Fibroblast of pulmonary artery (primary cell): ENCODE data around the gene LMO2.
"Not testable (repeated sequence)": the region's sequence is repeated elsewhere in the genome, so short reads cannot be mapped to it uniquely, and the experiment has no call there.

Experiments
- DNase-seq: peaks from one replicate; pipeline ENCODE4 v3.0.0-alpha.2; 2010; ENCODE audit warnings: low read depth
- H3K4me3 ChIP-seq: replicated peaks from 2 replicates; pipeline ENCODE4 v1.5.1; 2011; ENCODE audit warnings: low read depth, mild to moderate bottlenecking, control low read depth, low read length, moderate library complexity
- TF ChIP-seq, protein P1 (sequence below): IDR thresholded peaks from 2 replicates; pipeline ENCODE4 v1.5.1; 2011; ENCODE audit warnings: mild to moderate bottlenecking, control low read depth, low read length, inconsistent platforms; ENCODE audit errors: missing control alignments

The LMO2 gene

DNA sequence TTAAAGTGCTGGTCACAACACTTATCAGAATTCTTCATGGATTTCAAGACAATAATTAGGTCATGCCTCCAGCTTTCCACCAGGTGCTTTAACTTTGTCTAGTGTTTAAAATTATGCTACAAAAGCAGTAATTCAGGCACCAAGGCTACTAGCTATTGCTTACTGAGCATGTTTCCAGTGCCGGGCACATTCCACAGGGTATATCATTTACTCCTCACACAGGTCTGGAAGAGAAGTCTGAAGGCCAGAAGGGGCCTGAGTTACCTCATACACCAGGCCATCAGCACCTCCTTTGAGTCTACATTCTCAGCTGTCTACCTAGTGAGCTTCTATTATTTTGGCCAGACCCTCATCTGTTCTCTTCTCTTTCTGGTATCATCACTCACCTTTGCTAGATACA is 41.7 kb upstream of the LMO2 start:
- TF ChIP-seq, protein P1, sequence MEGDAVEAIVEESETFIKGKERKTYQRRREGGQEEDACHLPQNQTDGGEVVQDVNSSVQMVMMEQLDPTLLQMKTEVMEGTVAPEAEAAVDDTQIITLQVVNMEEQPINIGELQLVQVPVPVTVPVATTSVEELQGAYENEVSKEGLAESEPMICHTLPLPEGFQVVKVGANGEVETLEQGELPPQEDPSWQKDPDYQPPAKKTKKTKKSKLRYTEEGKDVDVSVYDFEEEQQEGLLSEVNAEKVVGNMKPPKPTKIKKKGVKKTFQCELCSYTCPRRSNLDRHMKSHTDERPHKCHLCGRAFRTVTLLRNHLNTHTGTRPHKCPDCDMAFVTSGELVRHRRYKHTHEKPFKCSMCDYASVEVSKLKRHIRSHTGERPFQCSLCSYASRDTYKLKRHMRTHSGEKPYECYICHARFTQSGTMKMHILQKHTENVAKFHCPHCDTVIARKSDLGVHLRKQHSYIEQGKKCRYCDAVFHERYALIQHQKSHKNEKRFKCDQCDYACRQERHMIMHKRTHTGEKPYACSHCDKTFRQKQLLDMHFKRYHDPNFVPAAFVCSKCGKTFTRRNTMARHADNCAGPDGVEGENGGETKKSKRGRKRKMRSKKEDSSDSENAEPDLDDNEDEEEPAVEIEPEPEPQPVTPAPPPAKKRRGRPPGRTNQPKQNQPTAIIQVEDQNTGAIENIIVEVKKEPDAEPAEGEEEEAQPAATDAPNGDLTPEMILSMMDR = no peak

DNA sequence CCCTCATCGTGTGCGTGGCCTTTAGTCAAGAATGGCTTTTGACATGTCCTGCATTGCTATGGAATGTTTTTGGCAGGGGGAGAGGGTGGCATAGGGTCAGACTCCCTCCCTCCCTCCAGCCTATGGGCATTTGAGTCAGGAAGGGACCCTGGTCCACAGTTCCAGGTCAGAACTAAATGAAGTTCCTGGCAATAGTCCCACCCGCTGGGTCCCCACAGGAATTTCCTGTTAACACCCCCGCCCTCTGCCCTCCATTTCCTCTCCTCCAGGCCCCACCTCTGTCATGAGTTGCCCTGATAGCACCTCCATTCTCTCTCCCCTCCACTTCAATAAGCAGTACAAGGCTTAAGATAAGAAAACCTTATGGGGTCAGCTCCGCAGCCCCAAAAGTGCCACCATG is 40.8 kb upstream of the LMO2 start:
- DNase-seq = no peak
- no peak overlapping the region for H3K4me3 ChIP-seq
- TF ChIP-seq, protein P1 = no peak

More for the DNA sequence above, 41.7 kb upstream of the LMO2 start:
- DNase-seq = no peak
- no peak overlapping the region for H3K4me3 ChIP-seq

DNA sequence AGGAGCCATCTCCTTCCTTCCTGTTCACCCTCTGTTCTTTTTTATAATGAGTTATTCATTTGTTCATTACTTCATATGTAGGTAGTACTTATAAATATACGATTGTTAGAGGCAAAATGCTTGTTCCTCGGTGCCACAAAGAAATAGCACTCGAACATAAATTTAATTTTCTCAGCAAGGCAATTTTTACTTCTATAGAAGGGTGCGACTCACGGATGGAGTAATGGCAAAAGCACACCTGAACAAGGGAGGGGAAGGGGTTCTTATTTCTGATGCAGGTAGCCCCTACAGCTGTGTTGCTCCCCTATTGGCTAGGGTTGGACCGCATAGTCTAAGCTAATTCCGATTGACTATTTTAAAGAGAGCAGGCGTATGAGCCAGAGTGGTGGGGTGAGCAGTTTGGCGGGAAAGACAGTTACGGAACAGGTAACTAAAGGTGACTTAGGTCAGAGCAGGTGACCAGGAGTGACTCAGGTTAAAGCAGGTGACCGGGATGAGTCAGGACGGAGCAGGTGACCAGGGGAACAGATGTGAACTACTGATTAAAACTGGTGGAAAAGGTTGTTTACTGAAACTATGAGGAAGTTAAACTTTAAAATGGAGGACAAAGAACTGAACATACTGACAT is 40.0 kb upstream of the LMO2 start:
- DNase-seq, H3K4me3 ChIP-seq: not testable (repeated sequence)

DNA sequence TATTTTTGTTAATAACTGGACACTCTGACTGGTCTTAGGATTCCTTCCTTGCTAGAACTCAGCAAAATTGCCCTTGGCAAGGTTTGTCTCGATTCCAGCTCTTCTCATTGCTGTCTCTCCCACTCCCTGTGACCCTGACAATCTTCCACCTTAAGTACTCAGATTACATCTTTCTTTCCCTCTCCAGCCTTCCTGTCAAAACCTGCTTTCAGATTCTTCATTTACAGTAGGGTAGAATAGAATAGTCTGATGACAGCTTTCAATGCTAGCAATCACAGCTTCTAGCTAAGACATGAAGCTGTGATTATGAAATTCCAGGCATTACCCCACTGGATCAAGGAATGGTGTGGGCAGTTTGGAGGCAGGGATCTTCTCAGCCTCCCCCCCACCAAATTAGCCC is 39.2 kb upstream of the LMO2 start:
- H3K4me3 ChIP-seq = no peak overlapping the region
- TF ChIP-seq, protein P1 = no peak
- peak; percentile 26 for DNase-seq

DNA sequence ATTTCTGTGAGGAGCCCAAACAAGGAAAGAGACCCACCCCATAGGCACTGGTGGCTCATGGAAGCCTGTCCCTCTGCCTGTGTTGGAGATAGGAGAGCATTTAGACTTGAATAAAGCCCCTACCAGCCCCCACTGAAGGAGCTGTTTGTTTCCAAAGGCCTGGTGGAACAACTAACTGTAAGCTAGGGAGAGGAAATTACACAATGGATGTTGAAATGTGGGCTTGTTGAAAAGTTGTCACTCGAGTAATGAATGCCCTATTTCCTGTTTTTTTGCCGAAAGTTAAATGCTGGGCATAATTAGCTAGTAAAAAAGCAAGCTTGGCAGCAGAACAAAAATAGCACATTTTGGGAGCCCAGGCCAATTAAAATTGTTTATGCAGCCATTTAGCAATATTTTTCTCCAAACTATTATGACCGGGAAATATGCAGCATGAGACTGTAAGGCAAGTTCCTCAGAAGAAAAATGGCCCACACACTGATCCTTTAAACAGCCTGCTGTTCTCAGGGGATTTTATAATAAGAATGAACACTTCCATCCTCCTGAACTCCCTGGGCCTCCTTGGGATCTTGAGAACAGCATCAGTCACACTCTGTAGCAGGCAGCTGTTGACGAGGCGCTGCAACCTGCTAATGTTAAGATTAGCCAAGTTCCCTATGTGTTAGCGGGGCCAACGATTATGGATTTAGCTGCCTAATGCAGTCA is 38.6 kb upstream of the LMO2 start:
- TF ChIP-seq, protein P1 = no peak
- peak; percentile 88 for DNase-seq
- H3K4me3 ChIP-seq = no peak overlapping the region

DNA sequence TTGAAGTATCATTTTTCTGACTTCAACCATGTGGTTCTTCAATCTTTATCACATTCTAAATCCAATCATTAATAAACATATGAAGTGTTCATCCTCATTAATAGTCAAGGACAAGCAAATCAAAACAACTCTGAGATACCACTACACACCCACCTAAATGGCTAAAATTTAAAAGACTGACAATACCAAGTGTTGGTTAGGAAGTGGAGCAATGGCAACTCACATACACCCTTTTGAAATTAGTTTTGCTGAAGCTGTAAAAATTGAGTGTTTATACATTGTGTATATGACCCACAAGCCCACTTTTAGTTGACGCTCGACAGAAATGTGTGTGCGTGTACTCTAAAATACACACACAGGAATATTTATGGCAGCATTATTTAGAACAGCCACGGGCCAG is 36.7 kb upstream of the LMO2 start:
- H3K4me3 ChIP-seq = no peak overlapping the region
- DNase-seq = no peak
- TF ChIP-seq, protein P1 = no peak

DNA sequence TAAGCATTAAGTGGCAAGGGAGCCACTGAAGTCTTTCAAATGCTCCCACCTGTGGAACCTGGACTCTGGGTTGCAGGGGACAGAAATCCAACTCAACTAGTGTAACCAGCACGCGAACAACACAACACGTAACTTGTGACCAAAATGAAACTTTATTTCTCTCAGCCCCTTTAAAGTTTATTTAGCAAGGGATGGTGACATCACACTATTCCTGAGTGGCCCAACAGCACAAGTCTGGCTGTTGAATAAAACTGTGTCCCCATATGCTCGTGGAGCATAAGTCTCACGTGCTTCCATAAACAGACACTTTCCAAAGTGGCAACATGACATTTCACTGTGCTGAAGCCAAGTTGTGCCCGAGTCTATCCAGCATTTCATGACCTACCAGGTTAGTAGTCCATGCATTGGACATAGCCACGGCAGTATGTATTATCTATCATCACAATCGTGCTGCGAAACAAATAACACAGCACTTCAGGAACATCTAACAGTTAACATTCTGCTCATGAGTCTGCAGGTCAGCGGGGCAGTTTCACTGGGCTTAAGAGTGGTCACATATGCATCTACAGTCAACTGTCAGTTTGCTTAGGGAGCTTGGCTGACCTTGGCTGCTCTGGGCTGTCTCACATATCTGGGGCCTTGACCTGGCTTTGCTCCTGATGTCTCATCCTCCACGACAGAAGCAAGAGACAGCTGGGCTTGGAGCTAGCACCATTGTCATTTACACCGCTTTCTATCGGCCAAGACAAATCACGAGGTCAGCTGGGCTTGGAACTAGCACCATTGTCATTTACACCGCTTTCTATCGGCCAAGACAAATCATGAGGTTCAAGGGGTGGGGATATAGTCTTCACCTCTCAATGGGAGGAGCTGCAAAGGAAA is 35.0 kb upstream of the LMO2 start:
- no peak for DNase-seq
- TF ChIP-seq, protein P1 = no peak
- no peak overlapping the region for H3K4me3 ChIP-seq
